Esophagus squamous epithelium (tissue), 4 donors: ENCODE results near the gene FAM151B.

ENCODE experiments used
- POLR2A ChIP-seq, 4 donors: fragments of 450-650 bp; IDR thresholded peaks; one replicate each; pipeline ENCODE4 v1.6.1; 2017; ENCODE audit warnings: antibody characterized with exemption in 4 of 4, mild to moderate bottlenecking in 4 of 4, moderate library complexity in 3 of 4
- TF ChIP-seq, protein P1 (sequence below), 6 experiments: fragments of 450-650 bp in 4 of 6; fragments of 200-600 bp in 2 of 6; sonication (generic) in 2 of 6; IDR thresholded peaks; one replicate each; pipeline ENCODE4 v1.5.1; 2016 to 2019; ENCODE audit warnings: antibody characterized with exemption in 6 of 6, mild to moderate bottlenecking in 4 of 6, moderate library complexity in 4 of 6

DNA sequence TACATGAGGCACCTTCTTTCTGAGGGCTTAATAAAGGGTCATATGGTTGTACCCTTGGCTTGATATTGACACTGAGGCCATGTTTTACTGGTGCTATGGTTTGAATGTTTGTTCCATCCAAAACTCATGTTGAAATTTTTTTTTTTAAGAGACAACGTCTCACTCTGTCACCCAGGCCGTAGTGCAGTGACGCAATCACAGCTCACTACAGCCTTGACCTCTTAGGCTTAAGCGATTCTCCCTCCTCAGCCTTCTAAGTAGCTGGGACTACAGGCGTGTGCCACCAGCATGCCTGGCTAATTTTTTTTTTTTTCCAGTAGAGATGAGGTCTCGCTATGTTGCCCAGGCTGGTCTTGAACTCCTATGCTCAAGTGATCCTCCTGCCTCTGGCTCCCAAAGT is 20.9 kb downstream of the FAM151B start:
- TF ChIP-seq POLR2A (IDR thresholded peaks at IDR 0.05): no peak
- TF ChIP-seq, protein P1, sequence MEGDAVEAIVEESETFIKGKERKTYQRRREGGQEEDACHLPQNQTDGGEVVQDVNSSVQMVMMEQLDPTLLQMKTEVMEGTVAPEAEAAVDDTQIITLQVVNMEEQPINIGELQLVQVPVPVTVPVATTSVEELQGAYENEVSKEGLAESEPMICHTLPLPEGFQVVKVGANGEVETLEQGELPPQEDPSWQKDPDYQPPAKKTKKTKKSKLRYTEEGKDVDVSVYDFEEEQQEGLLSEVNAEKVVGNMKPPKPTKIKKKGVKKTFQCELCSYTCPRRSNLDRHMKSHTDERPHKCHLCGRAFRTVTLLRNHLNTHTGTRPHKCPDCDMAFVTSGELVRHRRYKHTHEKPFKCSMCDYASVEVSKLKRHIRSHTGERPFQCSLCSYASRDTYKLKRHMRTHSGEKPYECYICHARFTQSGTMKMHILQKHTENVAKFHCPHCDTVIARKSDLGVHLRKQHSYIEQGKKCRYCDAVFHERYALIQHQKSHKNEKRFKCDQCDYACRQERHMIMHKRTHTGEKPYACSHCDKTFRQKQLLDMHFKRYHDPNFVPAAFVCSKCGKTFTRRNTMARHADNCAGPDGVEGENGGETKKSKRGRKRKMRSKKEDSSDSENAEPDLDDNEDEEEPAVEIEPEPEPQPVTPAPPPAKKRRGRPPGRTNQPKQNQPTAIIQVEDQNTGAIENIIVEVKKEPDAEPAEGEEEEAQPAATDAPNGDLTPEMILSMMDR (IDR thresholded peaks at IDR 0.05): no peak
